HEK293 (cell line): ENCODE results near the gene GATA1.

Experiments
- KLF9 ChIP-seq: fragments of 450-650 bp; formaldehyde crosslinking; IDR thresholded peaks from 2 replicates; pipeline ENCODE4 v1.5.1; 2016; ENCODE audit warnings: missing biosample characterization, missing genetic modification characterization, low read depth
- PATZ1 ChIP-seq: fragments of 450-650 bp; formaldehyde crosslinking; IDR thresholded peaks from 2 replicates; pipeline ENCODE4 v1.5.1; 2016; ENCODE audit warnings: missing biosample characterization, missing genetic modification characterization
- REPIN1 ChIP-seq: fragments of 450-650 bp; formaldehyde crosslinking; IDR thresholded peaks from 2 replicates; pipeline ENCODE4 v1.5.1; 2017; ENCODE audit warnings: missing biosample characterization, missing genetic modification characterization, low read depth
- ZBTB7A ChIP-seq: fragments of 450-650 bp; formaldehyde crosslinking; IDR thresholded peaks from 2 replicates; pipeline ENCODE4 v1.5.1; 2016; ENCODE audit warnings: low read depth, missing biosample characterization, missing genetic modification characterization
- ZNF248 ChIP-seq: fragments of 450-650 bp; formaldehyde crosslinking; IDR thresholded peaks from 2 replicates; pipeline ENCODE4 v1.5.1; 2017; ENCODE audit warnings: missing biosample characterization, missing genetic modification characterization
- ZNF274 ChIP-seq, 2 experiments: fragments of 200-500 bp in 1 of 2; fragments of 450-650 bp in 1 of 2; sonication (Bioruptor generic) in 1 of 2; formaldehyde crosslinking in 1 of 2; IDR thresholded peaks; 2 replicates each; pipeline versions ENCODE4 v1.5.1 to v1.6.1; 2014 to 2016; ENCODE audit warnings: borderline replicate concordance in 1 of 2, inconsistent platforms in 1 of 2, low read length in 1 of 2, missing biosample characterization in 1 of 2, missing genetic modification characterization in 1 of 2
- ZNF324 ChIP-seq: fragments of 450-650 bp; formaldehyde crosslinking; IDR thresholded peaks from 2 replicates; pipeline ENCODE4 v1.5.1; 2016; ENCODE audit warnings: missing biosample characterization, missing genetic modification characterization
- ZNF768 ChIP-seq: fragments of 450-650 bp; formaldehyde crosslinking; IDR thresholded peaks from 2 replicates; pipeline ENCODE4 v1.5.1; 2018; ENCODE audit warnings: missing biosample characterization, mild to moderate bottlenecking, missing genetic modification characterization
- TF ChIP-seq, protein P1 (sequence below): fragments of 450-650 bp; formaldehyde crosslinking; IDR thresholded peaks from 2 replicates; pipeline ENCODE4 v1.5.1; 2016; ENCODE audit warnings: missing biosample characterization, missing genetic modification characterization
- TF ChIP-seq, protein P2 (sequence below): fragments of 450-650 bp; formaldehyde crosslinking; IDR thresholded peaks from 2 replicates; pipeline ENCODE4 v1.5.1; 2016; ENCODE audit warnings: missing biosample characterization, missing genetic modification characterization
- TF ChIP-seq, protein P3 (sequence below): fragments of 450-650 bp; IDR thresholded peaks from 2 replicates; pipeline ENCODE4 v1.5.1; 2018; ENCODE audit warnings: missing biosample characterization, missing genetic modification characterization
- TF ChIP-seq, protein P4 (sequence below): fragments of 450-650 bp; formaldehyde crosslinking; conservative IDR thresholded peaks from 2 replicates; pipeline ENCODE4 v1.5.1; 2016; ENCODE audit warnings: low read depth, missing biosample characterization, missing genetic modification characterization
- TF ChIP-seq, protein P5 (sequence below): fragments of 450-650 bp; formaldehyde crosslinking; IDR thresholded peaks from 2 replicates; pipeline ENCODE4 v1.5.1; 2017; ENCODE audit warnings: missing biosample characterization, mild to moderate bottlenecking, missing genetic modification characterization, moderate library complexity

GRCh38 chrX:48826135-48826875 lies 39.9 kb downstream of the GATA1 start, which contains the start of gene ERAS:
- TF ChIP-seq, protein P1, sequence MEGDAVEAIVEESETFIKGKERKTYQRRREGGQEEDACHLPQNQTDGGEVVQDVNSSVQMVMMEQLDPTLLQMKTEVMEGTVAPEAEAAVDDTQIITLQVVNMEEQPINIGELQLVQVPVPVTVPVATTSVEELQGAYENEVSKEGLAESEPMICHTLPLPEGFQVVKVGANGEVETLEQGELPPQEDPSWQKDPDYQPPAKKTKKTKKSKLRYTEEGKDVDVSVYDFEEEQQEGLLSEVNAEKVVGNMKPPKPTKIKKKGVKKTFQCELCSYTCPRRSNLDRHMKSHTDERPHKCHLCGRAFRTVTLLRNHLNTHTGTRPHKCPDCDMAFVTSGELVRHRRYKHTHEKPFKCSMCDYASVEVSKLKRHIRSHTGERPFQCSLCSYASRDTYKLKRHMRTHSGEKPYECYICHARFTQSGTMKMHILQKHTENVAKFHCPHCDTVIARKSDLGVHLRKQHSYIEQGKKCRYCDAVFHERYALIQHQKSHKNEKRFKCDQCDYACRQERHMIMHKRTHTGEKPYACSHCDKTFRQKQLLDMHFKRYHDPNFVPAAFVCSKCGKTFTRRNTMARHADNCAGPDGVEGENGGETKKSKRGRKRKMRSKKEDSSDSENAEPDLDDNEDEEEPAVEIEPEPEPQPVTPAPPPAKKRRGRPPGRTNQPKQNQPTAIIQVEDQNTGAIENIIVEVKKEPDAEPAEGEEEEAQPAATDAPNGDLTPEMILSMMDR (tag by site-specific recombination), result no peak
- TF ChIP-seq ZNF248 (tag by site-specific recombination) (no peak), ZNF324 (tag by site-specific recombination) (no peak), ZNF768 (tag by site-specific recombination) (no peak), KLF9 (tag by site-specific recombination) (no peak), ZBTB7A (tag by site-specific recombination) (no peak), ZNF274 (IDR thresholded peaks at IDR 0.05; ENCODE audit: low read length) (no peak), ZNF274 (tag by site-specific recombination; IDR thresholded peaks at IDR 0.05; ENCODE audit: borderline replicate concordance) (no peak), REPIN1 (tag by site-specific recombination) (no peak), PATZ1 (no peak)
- TF ChIP-seq, protein P2, sequence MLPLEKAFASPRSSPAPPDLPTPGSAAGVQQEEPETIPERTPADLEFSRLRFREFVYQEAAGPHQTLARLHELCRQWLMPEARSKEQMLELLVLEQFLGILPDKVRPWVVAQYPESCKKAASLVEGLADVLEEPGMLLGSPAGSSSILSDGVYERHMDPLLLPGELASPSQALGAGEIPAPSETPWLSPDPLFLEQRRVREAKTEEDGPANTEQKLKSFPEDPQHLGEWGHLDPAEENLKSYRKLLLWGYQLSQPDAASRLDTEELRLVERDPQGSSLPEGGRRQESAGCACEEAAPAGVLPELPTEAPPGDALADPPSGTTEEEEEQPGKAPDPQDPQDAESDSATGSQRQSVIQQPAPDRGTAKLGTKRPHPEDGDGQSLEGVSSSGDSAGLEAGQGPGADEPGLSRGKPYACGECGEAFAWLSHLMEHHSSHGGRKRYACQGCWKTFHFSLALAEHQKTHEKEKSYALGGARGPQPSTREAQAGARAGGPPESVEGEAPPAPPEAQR (tag by site-specific recombination), result no peak
- TF ChIP-seq, protein P3, sequence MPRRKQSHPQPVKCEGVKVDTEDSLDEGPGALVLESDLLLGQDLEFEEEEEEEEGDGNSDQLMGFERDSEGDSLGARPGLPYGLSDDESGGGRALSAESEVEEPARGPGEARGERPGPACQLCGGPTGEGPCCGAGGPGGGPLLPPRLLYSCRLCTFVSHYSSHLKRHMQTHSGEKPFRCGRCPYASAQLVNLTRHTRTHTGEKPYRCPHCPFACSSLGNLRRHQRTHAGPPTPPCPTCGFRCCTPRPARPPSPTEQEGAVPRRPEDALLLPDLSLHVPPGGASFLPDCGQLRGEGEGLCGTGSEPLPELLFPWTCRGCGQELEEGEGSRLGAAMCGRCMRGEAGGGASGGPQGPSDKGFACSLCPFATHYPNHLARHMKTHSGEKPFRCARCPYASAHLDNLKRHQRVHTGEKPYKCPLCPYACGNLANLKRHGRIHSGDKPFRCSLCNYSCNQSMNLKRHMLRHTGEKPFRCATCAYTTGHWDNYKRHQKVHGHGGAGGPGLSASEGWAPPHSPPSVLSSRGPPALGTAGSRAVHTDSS (tag by site-specific recombination), result no peak
- TF ChIP-seq, protein P4, sequence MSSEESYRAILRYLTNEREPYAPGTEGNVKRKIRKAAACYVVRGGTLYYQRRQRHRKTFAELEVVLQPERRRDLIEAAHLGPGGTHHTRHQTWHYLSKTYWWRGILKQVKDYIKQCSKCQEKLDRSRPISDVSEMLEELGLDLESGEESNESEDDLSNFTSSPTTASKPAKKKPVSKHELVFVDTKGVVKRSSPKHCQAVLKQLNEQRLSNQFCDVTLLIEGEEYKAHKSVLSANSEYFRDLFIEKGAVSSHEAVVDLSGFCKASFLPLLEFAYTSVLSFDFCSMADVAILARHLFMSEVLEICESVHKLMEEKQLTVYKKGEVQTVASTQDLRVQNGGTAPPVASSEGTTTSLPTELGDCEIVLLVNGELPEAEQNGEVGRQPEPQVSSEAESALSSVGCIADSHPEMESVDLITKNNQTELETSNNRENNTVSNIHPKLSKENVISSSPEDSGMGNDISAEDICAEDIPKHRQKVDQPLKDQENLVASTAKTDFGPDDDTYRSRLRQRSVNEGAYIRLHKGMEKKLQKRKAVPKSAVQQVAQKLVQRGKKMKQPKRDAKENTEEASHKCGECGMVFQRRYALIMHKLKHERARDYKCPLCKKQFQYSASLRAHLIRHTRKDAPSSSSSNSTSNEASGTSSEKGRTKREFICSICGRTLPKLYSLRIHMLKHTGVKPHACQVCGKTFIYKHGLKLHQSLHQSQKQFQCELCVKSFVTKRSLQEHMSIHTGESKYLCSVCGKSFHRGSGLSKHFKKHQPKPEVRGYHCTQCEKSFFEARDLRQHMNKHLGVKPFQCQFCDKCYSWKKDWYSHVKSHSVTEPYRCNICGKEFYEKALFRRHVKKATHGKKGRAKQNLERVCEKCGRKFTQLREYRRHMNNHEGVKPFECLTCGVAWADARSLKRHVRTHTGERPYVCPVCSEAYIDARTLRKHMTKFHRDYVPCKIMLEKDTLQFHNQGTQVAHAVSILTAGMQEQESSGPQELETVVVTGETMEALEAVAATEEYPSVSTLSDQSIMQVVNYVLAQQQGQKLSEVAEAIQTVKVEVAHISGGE (tag by site-specific recombination), result no peak
- TF ChIP-seq, protein P5, sequence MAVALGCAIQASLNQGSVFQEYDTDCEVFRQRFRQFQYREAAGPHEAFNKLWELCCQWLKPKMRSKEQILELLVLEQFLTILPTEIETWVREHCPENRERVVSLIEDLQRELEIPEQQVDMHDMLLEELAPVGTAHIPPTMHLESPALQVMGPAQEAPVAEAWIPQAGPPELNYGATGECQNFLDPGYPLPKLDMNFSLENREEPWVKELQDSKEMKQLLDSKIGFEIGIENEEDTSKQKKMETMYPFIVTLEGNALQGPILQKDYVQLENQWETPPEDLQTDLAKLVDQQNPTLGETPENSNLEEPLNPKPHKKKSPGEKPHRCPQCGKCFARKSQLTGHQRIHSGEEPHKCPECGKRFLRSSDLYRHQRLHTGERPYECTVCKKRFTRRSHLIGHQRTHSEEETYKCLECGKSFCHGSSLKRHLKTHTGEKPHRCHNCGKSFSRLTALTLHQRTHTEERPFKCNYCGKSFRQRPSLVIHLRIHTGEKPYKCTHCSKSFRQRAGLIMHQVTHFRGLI (tag by site-specific recombination), result no peak
